NCI-H226 (cell line): Measurements from ENCODE around the gene RPS6KA6.
"Not testable (repeated sequence)": the region's sequence is repeated elsewhere in the genome, so short reads cannot be mapped to it uniquely, and the experiment has no call there.

Source experiments
- DNase-seq: peaks from one replicate; pipeline ENCODE4 v3.0.0-alpha.2; 2015

The RPS6KA6 gene

DNA sequence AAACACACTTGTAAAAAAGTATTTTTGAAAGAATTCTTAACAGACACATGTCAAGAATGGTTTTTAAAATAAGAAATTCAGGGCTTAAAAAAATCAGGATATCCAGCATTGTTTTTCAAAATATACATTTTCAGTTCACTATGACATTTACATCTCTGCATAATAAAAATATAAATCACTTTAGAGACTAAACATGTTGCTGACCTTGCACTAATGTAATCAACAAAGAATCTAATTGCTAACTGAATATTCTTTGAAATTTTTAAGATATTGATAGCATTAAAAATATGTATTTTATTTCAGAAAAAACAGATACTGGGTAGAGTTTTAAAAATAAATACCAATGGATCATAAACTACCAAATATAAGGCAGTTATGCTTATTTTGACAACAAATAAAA, 26.4 kb downstream of the RPS6KA6 start:
- no peak for DNase-seq

DNA sequence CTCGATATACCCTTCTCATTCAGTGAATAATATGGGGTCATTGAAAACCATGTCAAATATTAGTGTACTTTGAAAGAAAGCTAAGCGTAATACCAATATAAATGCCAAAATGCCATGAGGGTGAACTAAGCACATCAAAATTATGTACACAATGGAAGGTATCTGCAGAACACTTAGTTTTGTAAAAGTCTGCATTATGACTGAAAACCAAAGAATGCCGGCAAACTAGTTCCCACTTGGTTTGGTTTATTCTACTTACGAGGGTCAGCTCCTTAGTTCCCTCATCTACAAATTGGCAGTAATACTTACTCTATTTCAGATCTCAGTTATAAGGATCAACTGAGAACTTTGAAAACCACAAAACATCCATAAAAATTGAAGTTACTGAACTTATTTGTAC, 27.3 kb downstream of the RPS6KA6 start:
- no peak for DNase-seq

DNA sequence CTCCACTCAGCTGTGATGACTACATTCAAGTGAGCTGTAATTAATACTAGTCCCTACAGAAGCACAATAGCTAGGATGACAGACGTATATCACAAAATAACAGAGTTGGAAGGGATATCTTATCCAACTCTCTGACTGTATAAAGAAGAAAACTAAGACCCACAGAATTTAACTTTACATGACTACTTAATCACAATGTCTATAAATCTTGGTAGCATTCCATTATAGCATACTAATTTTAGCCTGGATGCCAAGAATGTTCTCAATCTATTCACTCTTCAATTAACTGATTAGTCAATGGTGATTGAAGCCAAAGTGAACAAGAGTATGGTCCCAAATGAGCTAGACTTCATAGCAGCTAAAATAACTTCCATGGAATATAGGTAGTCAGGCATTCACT, 31.2 kb downstream of the RPS6KA6 start:
- DNase-seq, result no peak

DNA sequence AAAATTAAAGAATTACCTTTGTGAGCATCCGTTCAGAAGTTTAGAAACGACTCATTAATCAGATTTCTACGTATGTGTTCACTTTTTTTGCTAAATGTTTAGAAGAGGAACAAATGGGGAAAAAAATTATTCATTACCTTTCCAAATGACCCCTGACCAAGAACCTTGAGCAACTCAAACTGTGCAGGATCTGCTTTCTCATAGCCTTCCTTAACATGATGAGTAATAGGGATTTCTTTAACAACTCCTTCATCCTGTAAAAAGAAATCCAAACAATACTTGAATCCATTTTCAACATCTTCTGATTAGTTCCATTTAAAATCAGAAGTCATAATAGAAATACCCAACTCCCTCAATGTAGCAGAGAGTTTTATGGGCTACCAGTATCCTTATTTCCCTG, 32.1 kb downstream of the RPS6KA6 start:
- no peak for DNase-seq

DNA sequence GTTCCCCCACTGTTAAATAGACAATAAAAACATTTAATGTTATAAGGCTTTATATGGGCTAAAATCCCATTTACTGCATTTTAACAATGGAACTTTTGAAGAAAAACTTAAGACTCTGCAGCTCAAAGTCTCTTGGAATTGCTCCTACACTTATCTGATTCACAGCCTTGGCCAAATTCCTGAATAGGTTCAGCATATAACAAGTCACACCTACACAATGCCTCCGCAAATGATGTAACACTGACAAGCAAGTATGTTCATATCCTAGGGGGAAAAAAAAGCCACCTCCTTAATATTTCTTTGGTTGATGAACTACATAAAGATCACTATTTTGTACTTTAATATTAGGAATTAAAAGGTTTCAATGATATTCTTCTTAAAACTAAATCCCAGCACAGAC, 34.5 kb downstream of the RPS6KA6 start:
- peak; percentile 45 for DNase-seq

DNA sequence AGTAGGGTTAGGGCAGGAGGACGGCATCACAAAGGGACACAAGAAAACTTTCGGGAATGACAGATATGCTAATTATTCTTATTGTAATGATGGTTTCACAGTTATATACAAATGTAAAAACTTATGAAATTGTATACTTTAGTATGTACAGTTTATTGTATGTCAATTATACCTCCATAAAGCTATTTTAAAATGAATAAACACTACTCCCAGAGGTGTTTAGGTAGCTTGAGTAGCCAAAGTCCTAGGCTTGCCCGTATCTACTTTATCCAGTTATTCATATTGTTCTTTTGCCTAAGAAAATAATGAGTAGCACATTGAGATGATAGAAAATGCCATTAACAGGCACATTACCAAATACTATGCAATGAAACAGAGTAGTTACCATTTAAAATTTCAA, 43.0 kb downstream of the RPS6KA6 start:
- no peak for DNase-seq

DNA sequence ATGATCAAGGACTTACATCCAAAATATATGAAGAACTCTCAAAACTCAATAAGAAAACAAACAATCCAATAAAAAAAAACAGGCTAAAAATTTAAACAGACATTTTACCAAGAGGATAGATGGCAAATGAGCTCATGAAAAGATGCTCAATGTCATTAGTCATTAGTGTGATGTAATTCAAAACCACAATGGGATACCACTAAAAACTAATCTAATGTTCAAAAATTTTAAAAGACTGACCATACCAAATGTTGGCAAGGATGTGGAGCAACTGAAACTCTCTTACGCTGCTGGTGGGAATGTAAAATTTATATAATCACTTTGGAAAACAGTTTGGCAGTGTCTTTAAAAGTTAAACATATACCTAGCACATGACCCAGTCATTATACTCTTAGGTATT, 43.7 kb downstream of the RPS6KA6 start:
- DNase-seq, result peak; percentile 13

DNA sequence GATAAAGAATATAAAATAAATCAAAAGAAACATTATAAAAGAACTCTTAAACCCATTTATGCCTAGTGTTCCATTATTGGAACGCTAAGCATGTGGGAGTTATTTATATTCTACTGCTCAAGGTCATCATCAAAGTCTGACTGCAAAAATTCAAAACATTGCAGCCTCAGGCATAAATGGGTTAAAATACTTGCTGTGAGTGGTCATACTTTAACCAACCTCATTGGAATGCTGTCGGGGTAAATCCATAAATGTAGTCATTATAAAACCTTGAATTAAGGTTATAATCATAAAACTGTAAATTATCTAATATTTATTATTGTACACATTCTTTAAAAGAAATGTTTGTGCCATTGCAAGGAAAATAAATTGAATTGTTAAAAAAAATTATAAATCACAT, 55.0 kb downstream of the RPS6KA6 start:
- DNase-seq, result no peak

DNA sequence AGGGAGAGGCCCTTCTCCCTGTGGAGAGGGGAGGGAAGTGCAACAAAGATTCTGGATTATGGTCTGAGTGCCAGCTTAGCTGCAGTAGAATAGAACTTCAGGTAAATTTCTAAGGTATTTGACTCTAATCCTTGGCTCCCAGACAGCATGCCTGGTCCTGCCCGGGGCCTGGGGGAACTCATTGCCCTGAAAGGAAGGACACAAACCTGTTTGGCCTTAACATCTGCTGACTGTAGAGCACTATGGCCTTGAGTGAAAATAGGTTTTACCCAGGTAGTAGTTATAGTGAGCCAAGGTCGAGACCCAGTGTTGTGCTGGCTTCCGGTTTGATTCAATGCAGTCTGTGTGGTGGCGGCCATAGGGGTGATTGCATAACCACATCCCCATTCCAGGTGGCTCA, 64.4 kb downstream of the RPS6KA6 start:
- no peak for DNase-seq

DNA sequence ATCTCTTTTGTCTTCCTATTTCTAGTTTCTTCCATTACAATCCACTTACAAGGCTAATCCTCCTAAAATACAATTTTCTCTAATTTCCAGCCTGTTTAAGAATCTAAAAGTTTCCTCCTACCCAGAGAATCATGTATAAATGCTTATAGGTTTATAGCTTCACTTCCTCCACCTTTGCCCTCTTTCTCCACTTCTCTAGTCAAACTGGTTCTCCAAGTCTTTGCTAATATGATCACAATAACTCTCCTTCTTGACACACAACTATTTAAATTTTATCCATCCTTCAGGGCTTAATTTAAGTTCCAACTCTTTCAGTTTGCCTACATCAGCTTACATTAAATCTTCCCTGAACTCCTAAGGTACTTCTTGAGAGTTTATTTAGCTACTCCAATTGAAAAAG, 69.2 kb downstream of the RPS6KA6 start:
- no peak for DNase-seq

DNA sequence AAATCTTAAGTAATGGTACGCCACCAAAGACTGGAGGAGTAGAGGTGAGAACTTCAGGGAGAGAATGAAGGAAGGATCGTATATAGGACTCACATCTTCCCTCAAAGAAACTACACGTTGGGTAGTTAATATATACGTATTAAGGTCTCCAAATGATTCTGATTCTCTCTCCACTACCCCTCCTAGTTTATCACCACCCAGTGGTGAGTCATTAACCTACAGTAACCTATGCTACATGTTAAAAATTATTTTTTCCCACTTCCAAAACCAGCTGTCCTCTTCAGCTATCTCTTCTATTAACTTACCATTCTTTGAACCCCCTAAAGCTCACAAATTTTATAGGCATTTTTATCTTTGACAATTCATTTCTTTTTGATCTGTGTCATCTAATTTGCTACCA, 69.7 kb downstream of the RPS6KA6 start:
- no peak for DNase-seq

DNA sequence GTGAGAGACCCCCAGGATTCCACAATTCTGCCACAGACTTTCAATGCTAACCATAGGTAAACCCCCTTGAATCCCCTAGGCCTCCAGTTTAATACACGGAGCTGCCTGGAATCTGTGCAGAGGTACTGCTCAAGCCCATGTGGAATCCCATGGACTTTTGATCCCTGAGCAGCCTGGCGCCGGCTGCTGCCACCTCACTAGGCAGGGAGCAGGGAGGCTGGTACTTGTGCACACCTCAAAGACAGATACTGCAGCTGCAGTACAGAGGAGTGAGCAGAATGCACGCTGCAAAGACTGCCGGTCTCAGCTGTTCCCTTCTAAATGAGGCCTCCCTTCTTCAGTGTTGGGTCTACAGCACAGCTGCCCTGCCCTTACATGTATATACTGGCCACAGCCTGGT, 79.4 kb downstream of the RPS6KA6 start:
- DNase-seq, result no peak

DNA sequence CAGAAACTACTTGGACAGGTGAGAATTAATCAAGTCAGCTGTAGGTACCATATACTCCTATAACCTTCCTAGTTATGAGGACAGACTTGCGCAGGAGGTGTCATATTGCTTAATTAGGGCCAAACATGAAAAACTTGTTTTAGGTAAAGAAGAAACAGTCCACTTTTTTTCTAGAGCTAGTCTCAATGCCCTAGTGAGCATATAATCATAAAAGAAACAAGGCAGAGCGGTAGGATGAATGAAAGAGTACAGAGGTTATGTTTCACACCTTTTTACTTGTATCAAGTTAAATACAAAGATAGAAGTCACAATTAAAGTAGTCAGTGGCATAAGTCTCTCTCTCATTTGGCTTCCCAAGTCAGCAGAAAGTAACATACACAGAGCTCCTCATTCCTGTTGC, 88.9 kb downstream of the RPS6KA6 start:
- DNase-seq, result no peak

DNA sequence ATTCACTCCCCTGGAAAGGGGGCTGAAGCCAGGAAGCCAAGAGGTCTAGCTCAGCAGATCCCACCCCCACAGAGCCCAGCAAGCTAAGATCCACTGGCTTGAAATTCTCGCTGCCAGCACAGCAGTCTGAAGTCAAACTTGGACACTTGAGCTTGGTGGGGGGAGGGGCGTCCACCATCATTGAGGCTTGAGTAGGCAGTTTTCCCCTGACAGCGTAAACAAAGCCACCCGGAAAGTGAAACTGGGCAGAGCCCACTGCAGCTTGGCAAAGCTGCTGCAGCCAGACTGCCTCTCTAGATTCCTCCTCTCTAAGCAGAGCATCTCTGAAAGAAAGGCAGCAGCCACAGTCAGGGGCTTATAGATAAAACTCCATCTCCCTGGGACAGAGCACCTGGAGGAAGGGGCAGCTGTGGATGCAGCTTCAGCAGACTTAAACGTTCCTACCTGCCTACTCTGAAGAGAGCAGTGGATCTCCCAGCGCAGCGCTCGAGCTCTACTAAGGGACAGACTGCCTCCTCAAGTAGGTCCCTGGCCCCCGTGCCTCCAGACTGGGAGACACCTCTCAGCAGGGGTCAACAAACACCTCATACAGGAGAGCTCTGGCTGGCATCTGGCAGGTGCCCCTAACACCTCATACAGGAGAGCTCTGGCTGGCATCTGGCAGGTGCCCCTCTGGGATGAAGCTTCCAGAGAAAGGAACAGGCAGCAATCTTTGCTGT, 108.4 kb downstream of the RPS6KA6 start:
- not testable (repeated sequence) for DNase-seq

DNA sequence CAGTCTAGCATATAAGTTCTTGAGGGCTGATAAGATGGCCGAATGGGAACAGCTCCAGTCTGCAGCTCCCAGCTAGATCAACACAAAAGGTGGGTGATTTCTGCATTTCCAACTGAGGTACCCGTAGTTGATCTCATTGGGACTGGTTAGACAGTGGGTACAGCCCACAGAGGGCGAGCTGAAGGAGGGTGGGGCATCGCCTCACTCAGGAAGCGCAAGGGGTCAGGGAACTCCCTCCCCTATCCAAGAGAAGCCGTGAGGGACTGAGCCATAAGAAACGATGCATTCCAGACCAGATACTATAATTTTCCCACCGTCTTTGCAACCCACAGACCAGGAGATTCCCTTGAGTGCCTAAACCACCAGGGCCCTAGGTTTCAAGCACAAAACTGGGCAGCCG, 109.0 kb downstream of the RPS6KA6 start:
- DNase-seq, result no peak

DNA sequence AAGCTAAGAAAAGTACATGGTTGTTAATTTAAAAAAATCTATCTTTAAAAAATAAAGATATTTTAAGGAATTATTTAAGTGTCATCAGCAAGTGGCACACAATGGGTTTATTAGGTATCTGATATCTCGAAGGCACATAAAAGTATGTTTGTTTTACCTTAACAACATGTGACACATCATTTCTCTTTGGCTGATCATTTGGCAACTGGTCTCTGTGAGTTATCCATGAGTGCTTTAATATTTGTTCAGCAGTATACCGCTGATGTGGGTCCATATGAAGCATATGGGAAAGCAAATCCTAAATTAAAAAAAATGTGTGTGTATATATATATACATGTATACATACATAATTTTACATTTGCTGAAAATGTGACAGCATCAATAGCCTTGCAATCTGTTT, 123.2 kb downstream of the RPS6KA6 start:
- DNase-seq, result no peak

DNA sequence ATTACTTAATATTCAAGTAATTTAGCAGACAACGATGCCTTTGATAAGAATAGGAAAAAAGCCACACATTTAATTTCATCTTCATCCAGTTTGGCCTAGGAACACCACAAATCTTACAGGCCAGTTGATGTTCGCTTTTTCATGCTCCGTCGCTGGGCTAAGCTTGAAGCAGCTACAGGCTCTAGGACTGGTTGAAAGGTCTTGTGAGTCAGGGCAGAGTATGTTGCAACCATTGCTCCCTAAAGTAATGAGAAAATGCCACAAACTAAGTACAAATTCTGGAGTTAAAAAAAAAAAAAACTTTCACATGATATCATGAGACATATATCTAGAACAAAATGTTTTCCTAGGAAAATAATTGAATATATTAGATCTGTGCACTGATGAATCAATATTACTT, 123.8 kb downstream of the RPS6KA6 start:
- no peak for DNase-seq

DNA sequence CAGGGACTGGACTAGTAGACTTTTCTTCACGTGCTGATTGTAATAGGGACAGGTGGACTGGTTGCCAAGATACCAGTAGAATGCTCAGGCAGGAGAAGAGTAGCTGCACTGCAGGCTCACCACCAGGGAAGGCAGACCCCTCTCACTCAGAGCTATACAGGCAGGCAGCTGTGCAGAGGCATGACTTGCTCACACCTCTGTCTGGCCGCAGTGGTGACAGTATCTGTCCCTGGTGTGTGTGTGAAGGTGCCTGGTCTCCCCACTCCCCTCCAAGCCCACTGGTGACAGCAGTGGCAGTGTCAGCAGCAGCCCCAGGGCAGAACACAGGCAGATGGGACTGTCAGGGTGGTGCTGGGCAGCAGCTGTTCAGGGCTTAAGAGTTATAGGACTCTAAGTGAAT, 140.7 kb downstream of the RPS6KA6 start:
- DNase-seq, result no peak

DNA sequence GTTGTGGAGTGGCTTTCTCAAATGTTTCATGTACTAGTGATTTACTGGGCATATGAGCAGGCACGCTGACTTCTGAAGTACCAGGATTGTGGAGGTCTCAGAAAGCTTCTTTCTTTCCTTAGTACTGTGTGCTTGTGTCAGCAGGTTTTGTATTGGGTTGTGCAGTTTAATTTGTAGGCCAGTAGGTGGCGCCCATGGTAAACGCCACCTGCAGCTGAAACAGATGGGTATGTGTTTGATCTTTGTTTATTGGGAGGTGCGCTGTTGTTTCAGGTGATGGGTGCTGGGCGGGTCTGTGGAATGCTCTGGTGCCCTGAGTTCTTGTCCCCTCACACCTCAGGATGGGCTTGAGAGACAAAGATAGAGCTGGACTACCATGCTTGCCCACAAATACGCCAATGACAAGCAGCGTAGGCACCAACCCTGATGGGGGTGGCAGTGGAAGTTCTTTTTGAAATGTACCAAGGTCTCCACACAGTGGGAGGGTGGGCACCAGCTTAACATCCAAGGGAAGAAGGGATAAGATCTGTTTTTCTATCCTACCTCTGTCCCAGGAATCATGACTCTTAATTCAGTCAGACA, 141.5 kb downstream of the RPS6KA6 start:
- no peak for DNase-seq

DNA sequence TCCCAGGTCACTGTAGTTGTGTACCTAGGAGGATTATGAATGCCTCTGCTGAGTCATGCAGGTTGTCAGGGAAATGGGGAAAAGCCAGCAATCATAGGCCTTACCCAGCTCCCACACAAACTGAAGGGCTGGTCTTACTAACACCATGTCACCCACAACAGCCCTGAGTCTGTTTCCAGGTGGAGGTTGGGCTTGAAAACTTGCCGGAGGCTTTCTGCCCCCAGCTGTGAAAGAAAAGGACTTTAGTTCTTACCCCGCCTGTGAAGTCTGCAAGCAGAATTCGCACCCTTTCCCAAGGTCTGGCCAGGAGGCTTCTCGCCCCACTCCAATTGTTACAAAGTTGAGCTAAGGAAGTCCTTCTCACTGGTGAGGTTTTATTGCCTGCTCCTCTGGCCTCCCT, 143.9 kb downstream of the RPS6KA6 start:
- no peak for DNase-seq
